Memory B cell (primary cell): ENCODE results near the gene STARD5.

Source experiments
- ATAC-seq: fragments of 150-1000 bp; cut with Tn5 transposase; 2 replicates; pipeline ENCODE4 v1.10.0; 2021; ENCODE audit warnings: low read depth, mild to moderate bottlenecking, moderate library complexity
- DNase-seq, 2 donors: peaks; one replicate each; pipeline ENCODE4 v3.0.0; 2022; ENCODE audit warnings: low spot score in 2 of 2
- H3K27ac Mint-ChIP-seq: one replicate; pipeline ENCODE4 v1.8.0; 2022; ENCODE audit warnings: mild to moderate bottlenecking, moderate library complexity, mixed read lengths
- H3K27me3 Mint-ChIP-seq: one replicate; pipeline ENCODE4 v1.8.0; 2022; ENCODE audit warnings: mixed read lengths
- H3K36me3 Mint-ChIP-seq: one replicate; pipeline ENCODE4 v1.8.0; 2022; ENCODE audit warnings: mild to moderate bottlenecking, mixed read lengths
- H3K4me1 Mint-ChIP-seq: one replicate; pipeline ENCODE4 v1.8.0; 2022; ENCODE audit warnings: mixed read lengths
- H3K4me3 Mint-ChIP-seq: one replicate; pipeline ENCODE4 v1.8.0; 2022; ENCODE audit warnings: mild to moderate bottlenecking, moderate library complexity, mixed read lengths
- H3K9me3 Mint-ChIP-seq: one replicate; pipeline ENCODE4 v1.8.0; 2022; ENCODE audit warnings: mixed read lengths

Gene STARD5

DNA sequence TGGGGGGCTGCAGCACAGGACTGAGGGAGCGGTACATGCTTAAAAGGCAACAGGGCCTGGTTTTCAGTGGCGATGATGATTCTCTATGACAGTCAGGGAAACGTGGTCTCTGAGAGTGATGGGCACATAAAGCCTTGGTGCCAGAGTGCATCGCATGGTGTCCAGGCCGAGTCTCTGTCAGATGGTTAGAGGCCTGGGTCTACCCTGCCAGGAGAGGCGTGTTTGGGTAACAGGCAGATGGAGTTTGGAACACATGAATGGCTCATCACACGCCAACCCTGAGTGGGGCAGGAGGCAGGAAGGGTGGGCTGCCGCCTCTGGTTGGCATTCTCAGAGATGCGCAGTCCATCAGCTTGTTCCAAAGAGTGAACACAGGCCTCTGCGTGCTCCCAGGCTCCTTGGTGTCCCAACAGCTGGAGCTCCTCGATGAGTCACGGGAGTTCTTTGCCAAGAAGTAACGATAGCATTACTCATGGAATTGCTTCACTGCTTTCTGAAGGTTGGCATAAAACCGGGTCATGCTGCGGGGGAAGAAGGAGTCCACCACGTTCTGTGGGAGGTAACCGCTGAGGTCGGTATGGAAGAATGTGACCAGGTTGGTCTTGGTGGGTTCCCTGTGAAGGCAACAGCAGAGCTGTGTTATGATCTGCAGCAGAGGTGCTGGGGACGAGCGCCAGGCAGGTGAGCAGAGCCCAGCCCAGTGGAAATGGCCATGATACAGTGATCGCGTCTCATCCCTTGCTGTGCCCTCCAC lies 11.0 kb downstream of the STARD5 start:
- H3K4me3 Mint-ChIP-seq = peak overlapping the region; percentile 24

DNA sequence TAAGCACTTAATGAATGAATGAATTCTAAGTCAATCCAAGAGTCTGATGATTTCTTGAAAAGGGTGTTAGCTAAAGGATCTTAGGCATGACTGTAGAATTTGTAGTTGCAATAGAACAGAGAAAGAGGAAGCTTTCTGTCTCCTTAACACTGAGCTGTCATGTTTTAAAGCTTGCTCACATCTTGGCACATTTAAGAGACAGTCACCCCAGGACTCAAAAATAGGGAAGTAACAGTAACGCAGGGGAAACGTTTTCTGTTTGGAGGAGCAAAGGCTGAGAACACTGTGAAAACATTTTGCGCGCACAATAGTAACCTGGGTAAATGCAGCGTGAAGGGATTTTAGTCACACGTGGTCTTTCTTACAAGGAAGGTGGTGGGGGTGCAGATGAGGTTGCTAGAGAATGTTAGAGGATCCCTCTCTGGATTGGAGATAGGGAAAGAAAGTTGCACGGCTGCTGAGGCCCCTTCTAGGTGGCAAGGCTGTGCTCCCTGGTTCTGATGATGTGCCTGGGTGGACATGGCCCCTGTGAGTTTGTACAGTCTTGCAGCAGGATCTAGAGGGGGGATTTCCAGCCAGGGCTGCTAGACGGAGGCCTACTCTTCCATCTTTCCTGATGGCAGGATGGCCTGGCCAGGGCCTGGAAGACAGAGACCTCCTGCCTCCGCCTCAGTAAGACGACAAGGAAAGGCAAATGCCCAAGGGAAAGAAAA lies 12.0 kb downstream of the STARD5 start:
- Mint-ChIP-seq H3K36me3 (peaks cover 25% of the 10 kb centered on the region), H3K27ac (peak overlapping the region; percentile 94), H3K9me3 (no peaks in the 10 kb centered on the region), H3K4me1 (peaks cover 60% of the 10 kb centered on the region), H3K4me3 (peak overlapping the region; percentile 70), H3K27me3 (no peaks in the 10 kb centered on the region)
- ATAC-seq = peak; percentile 93
- DNase-seq = peak; percentile 37 to 67

More for the DNA sequence above, 11.0 kb downstream of the STARD5 start:
- H3K4me1 Mint-ChIP-seq = peaks cover 65% of the 10 kb centered on the region
- peak overlapping the region; percentile 94 for H3K27ac Mint-ChIP-seq
- ATAC-seq = no peak
- no peaks in the 10 kb centered on the region for H3K27me3 Mint-ChIP-seq
- no peak for DNase-seq
- no peaks in the 10 kb centered on the region for H3K9me3 Mint-ChIP-seq
- H3K36me3 Mint-ChIP-seq = peaks cover 19% of the 10 kb centered on the region

DNA sequence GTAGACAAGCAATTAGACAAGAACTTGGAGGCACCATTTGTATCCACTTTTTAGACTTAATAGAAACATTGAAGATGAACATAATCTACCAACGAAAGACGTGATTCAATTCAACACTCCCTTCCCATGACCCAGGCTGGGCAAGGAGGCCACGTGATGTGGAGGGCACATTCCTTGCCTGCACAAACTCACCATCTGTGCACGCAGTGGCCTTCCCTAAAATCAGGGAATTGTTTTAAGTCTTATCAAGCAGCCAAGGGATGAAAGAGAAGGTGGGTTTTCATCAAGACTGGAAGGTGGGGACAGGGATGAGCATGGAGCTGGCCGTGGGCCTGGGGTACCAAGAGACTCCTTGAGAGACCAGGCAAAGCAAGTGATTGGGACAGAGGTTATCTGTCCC lies 13.5 kb downstream of the STARD5 start:
- Mint-ChIP-seq H3K27me3 (no peaks in the 10 kb centered on the region), H3K4me1 (peaks cover 55% of the 10 kb centered on the region), H3K27ac (peak overlapping the region; percentile 94), H3K4me3 (no peak overlapping the region), H3K36me3 (peaks cover 33% of the 10 kb centered on the region), H3K9me3 (no peaks in the 10 kb centered on the region)
- no peak for DNase-seq
- no peak for ATAC-seq

DNA sequence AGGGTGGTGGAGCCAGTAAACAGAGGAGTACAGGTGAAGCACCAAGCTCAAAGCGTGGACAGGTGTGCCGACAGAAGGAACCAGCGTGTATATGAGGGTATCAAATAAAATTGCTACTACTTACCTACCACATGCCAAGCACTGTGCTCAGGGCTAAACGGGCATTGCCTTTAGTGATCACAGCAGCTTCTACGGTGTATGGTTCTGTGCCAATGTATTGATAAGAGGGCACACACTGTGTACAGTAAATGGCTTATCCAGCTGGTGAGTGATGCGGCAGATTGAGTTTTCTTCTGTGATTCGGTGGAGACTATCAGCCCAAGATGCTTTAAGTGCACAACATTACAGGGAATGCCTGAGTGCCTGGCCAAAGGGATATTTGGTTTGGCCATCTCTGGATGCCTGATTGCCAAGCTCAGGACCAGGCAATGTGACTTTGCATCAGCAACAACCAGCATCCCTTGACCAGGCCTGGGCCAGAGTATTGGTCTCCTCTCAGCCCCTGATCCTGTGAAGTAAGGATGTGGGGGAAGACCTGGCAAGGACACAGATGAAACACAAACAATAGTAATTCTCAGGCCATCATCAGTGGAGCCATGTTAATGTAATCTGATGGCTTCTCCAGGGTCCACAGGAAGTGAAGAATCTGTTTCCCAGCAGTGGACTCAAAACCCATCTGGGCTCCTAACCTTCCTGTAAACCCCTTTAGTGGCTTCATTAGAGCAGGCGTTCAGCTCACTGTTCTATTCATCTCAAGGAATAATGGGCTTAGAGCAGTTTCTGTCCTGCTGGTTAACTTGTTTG lies 14.1 kb downstream of the STARD5 start:
- Mint-ChIP-seq H3K27me3 (no peaks in the 10 kb centered on the region), H3K9me3 (no peaks in the 10 kb centered on the region), H3K36me3 (peaks cover 32% of the 10 kb centered on the region), H3K27ac (peak overlapping the region; percentile 94), H3K4me1 (peaks cover 50% of the 10 kb centered on the region), H3K4me3 (no peak overlapping the region)
- ATAC-seq (no peak), DNase-seq (no peak)

DNA sequence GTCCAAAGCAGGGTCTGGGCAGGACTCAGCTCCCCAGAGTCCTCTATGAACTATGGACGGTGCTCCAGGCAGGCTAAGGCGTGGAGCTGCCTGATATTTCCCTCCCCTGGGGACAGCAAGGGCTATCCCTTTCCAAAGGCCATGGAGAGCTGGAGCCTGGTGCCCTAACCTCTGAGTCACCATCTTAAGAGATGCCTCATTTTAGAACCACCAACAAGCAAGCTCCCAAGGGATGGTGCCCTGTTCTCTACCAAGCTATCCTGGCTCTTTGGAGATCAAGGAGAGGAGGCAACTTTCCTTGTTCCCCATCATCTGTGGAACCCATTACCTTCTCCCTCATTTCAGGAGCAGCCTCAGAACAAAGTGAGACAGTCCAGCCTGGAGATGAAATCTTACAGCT lies 15.7 kb downstream of the STARD5 start:
- peaks cover 43% of the 10 kb centered on the region for H3K36me3 Mint-ChIP-seq
- H3K9me3 Mint-ChIP-seq = no peaks in the 10 kb centered on the region
- ATAC-seq = no peak
- no peak overlapping the region for H3K4me3 Mint-ChIP-seq
- H3K27ac Mint-ChIP-seq = no peak overlapping the region
- peaks cover 60% of the 10 kb centered on the region for H3K4me1 Mint-ChIP-seq
- DNase-seq = no peak
- H3K27me3 Mint-ChIP-seq = no peaks in the 10 kb centered on the region

DNA sequence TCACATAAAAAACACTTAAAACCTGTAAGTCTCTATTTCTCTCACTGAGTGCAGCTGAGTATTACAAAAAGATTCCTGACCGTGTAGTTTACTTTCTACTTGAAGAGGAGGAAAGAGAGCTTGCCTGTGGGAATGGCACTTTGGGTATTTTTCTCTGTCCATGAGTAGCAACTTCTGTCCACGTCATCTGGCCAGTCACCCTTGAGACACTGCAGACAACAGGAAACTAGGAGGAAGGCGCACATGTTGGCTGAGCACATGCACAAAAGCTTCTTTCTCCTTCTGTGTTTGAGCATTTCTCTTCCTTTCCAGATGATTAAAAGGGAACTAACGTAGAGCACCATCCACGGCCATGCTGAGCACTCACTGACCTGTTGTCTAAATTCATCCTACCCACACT lies 19.7 kb downstream of the STARD5 start:
- no peak for DNase-seq
- Mint-ChIP-seq H3K27ac (peak overlapping the region; percentile 95), H3K4me3 (peak overlapping the region; percentile 60)

DNA sequence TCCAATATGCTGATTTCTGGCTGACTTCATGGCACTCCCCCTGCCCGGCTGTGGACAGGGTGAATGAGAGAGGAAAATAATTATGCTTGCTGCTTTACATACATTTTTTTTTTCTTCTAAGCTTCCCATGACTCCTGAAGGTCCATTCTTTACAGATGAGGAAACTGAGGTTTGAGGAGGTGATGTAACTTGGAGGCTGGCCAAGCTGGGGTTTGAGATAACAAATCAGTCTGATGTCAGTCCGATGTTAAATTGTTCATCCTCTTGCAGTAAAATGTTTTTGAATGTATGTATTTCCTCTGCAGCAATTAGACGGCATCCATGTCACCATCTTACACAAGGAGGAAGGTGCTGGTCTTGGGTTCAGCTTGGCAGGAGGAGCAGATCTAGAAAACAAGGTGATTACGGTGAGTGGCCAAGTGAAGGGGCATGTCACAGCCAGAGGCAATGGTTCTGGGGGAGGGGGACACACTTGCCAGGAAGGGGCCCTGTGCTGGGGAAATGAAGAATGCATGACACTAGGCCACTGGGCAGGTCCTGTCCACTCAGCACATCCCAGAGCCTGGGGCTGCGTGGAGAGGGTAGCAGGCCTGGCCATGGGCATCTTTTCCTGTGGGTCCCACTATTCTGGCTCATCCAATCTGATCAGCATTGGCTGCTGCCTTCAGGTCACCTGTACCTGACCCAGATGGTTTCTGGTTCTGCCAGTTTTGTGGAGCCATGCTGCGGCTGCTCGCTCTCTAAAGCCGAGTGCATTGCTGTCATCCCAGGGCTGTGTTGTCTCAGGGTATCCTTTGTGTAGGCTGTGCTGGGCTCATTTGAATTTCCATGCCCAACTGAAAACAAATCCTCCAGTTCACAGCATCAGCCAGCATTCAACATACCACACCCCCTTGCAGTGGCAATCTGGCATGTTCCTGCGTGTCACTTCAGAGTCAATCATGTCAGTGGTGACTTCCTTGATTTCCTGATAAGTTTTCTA lies 20.4 kb downstream of the STARD5 start:
- Mint-ChIP-seq H3K4me1 (peaks cover 59% of the 10 kb centered on the region), H3K4me3 (peak overlapping the region; percentile 99), H3K9me3 (no peaks in the 10 kb centered on the region), H3K27me3 (no peaks in the 10 kb centered on the region), H3K36me3 (peaks cover 71% of the 10 kb centered on the region), H3K27ac (peak overlapping the region; percentile 95)
- ATAC-seq (no peak), DNase-seq (no peak)

More for the DNA sequence above, 19.7 kb downstream of the STARD5 start:
- no peaks in the 10 kb centered on the region for H3K9me3 Mint-ChIP-seq
- ATAC-seq = no peak
- no peaks in the 10 kb centered on the region for H3K27me3 Mint-ChIP-seq
- peaks cover 69% of the 10 kb centered on the region for H3K36me3 Mint-ChIP-seq
- peaks cover 57% of the 10 kb centered on the region for H3K4me1 Mint-ChIP-seq

DNA sequence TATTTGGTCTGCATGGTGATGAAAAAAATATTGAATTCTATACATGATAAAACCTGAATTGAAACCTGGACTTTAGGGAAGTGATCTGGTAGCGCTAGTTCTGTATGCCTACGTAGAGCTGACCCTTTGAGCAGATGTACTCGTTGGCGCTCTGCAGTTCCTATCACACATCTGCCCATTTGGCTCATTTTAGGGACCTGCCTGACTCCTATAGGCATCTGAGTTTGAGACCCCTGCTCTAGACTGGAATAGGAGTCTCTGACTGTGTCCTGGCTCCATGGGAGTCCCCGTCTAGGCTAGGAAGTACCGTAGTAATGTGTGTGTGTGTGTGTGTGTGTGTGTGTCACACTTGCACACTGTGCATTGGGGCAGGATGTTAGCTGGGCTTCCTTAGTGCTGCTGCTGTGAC lies 21.2 kb downstream of the STARD5 start:
- H3K36me3 Mint-ChIP-seq = peaks cover 74% of the 10 kb centered on the region
- peak overlapping the region; percentile 99 for H3K4me3 Mint-ChIP-seq
- H3K27me3 Mint-ChIP-seq = no peaks in the 10 kb centered on the region
- DNase-seq (peak; percentile 38 to 52), ATAC-seq (peak; percentile 71)
- peaks cover 65% of the 10 kb centered on the region for H3K4me1 Mint-ChIP-seq
- H3K9me3 Mint-ChIP-seq = no peaks in the 10 kb centered on the region
- peak overlapping the region; percentile 95 for H3K27ac Mint-ChIP-seq

DNA sequence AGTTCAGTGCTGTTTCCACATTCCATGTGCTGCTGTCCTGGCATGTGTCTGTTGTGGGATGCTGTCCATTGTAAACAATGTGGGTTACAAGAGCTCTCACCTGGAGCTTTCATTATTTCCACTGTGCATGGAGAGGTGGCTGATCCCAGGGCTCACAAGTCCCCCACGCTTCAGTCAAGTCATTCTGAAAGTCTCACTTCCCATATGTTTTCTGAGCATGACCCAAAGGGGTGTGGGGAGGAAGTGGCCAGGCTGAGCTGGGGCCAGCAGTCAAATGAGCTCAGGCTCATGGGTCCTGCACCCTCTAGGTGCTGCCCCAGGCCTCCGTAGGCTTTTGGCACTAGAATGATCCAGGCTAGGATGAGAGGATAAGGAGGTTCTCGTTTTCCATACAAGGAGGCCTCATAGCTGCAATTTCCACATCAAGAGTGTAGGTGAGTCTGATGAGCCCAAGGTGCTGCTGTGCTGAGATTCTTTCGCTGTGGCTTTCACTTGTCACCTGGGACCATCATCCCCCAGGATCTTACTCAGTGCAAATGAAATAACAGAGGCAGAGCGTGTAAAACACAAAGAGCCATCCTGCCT lies 22.0 kb downstream of the STARD5 start:
- ATAC-seq = peak; percentile 66

DNA sequence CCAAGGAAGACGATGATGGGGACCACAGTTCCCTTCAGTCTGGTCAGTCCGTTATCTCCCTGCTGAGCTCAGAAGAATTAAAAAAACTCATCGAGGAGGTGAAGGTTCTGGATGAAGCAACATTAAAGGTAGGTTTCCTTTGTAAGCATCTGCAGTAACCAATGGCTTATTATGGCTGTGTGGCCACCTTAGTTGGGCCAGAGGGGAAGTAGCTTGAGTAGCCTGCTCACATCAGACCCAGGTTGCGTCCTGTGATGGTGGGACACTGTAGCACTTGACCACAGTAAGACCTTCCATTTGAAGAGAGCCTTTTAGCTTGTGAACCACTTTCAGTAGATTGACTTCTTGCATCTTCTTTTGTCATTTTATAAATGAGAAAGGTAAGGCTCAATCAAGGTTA lies 22.6 kb downstream of the STARD5 start:
- Mint-ChIP-seq H3K27ac (peak overlapping the region; percentile 95), H3K27me3 (no peaks in the 10 kb centered on the region), H3K4me3 (peak overlapping the region; percentile 99), H3K36me3 (peaks cover 73% of the 10 kb centered on the region), H3K9me3 (no peaks in the 10 kb centered on the region), H3K4me1 (peaks cover 66% of the 10 kb centered on the region)
- DNase-seq (no peak), ATAC-seq (no peak)

More for the DNA sequence above, 22.0 kb downstream of the STARD5 start:
- H3K36me3 Mint-ChIP-seq = peaks cover 74% of the 10 kb centered on the region
- no peaks in the 10 kb centered on the region for H3K27me3 Mint-ChIP-seq
- peak overlapping the region; percentile 99 for H3K4me3 Mint-ChIP-seq
- H3K9me3 Mint-ChIP-seq = no peaks in the 10 kb centered on the region
- DNase-seq = peak; percentile 38 to 56
- H3K4me1 Mint-ChIP-seq = peaks cover 67% of the 10 kb centered on the region
- H3K27ac Mint-ChIP-seq = peak overlapping the region; percentile 95

DNA sequence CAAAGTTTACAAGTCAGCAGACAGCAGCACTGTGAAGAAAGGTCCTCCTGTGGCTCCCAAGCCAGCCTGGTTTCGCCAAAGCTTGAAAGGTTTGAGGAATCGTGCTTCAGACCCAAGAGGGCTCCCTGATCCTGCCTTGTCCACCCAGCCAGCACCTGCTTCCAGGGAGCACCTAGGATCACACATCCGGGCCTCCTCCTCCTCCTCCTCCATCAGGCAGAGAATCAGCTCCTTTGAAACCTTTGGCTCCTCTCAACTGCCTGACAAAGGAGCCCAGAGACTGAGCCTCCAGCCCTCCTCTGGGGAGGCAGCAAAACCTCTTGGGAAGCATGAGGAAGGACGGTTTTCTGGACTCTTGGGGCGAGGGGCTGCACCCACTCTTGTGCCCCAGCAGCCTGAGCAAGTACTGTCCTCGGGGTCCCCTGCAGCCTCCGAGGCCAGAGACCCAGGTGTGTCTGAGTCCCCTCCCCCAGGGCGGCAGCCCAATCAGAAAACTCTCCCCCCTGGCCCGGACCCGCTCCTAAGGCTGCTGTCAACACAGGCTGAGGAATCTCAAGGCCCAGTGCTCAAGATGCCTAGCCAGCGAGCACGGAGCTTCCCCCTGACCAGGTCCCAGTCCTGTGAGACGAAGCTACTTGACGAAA lies 24.2 kb downstream of the STARD5 start:
- ATAC-seq (no peak), DNase-seq (no peak)
- Mint-ChIP-seq H3K27me3 (no peaks in the 10 kb centered on the region), H3K9me3 (no peaks in the 10 kb centered on the region), H3K27ac (peak overlapping the region; percentile 95), H3K4me3 (peak overlapping the region; percentile 99), H3K36me3 (peaks cover 75% of the 10 kb centered on the region), H3K4me1 (peaks cover 80% of the 10 kb centered on the region)

DNA sequence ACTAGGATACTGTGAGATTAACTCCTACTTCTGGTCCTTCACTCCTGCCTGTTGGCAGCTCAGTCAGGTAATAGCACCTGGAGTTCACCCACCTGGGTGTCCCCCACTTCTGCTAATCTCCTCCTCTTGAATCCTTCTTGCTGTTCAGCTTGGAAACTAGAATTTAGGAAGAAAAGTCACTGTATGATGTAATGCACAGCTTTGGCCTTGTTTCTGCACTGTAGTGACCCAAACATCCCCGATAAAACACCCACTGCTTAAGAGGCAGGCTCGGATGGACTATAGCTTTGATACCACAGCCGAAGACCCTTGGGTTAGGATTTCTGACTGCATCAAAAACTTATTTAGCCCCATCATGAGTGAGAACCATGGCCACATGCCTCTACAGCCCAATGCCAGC lies 24.8 kb downstream of the STARD5 start:
- Mint-ChIP-seq H3K27me3 (no peaks in the 10 kb centered on the region), H3K9me3 (no peaks in the 10 kb centered on the region), H3K4me3 (peak overlapping the region; percentile 99), H3K27ac (peak overlapping the region; percentile 95), H3K36me3 (peaks cover 70% of the 10 kb centered on the region), H3K4me1 (peaks cover 77% of the 10 kb centered on the region)
- no peak for ATAC-seq
- no peak for DNase-seq
